ENCODE measurements around the gene SERF1B.
"Not testable (repeated sequence)": the region's sequence is repeated elsewhere in the genome, so short reads cannot be mapped to it uniquely, and the experiment has no call there.

SERF1B gene

DNA sequence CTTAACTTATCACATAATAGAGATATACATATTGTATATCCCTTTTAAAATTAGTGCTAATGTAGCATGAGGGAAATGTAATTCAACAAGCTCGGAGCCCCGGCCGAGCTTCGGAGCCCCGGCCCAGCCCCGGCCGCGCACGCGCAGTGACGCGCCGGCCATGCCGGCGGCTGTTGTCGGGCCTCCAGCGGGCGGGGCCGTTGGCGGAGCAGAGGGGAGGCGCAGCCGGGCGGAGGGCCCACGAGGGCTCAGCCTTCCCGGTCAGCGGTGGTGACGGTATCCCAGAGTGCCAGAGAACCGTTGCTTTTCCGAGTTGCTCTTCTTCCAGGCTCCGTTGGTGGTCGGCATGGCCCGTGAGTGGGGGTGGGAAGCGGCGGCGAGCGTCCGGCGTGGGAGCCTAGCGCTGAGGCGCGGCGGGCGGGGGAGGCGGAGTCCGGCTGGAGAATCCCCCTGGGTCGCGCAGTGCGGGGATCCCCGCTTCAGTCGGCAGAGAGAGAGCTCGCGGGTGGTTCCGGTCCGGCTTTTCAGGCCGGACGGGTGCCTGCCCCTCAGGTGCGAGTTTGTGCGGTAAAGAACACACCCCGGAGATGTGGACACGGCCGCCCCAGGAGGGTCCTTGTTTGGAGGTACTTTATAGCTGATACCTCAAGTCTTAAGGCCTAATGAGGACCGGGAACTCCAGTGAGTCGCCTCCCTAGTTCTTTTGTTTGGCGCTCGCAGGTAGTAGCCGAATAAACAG lies at the start of gene SERF1B:
Gene SERF1B (plus strand): TSS at position 146 of the 739 bp plus-strand sequence. CDS start 201 bp downstream, at position 347.
- not testable (repeated sequence) for DNase-seq (ENCODE audit: low read depth); H3K4me3 ChIP-seq (replicated peaks; ENCODE audit: low read depth, low read length)

DNA sequence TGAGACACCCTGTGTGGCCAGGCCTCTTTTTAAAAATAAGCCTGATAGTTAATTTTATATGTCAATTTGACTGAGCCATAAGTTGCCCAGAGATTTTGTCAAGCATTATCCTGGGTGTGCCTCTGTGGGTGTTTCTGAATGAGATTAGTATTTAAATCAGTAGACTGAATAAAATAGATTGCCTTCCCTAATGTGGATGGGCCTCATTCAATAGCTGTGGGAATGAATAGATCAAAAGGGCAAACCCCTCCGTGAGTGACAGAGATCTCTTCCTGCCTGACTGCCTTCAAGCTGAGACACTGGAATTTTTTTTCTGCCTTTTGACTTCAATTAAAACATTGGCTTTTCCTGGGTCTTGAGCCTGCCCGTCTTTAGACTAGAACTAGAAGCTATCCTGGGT lies 33.3 kb upstream of the SERF1B start:
- DNase-seq (ENCODE audit: low read depth); H3K4me3 ChIP-seq (replicated peaks; ENCODE audit: low read depth, low read length): not testable (repeated sequence)

DNA sequence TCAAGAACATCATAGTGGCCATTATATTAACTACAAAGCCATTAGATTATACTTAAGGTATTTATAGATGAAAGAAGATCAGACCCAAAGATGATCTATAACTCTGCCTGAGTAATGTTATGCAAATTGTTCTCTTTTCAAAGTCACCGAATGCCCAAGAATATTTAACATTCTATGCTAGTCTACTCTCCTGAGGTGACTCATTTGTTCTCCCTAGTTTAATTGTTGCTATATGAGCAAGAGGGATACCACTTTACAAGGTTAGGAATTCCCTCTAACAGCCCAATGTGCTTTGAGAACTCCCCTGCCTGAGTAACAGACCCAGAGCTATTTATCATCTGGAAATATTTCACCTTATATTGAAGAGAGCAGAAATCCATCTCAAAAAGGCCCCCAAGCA lies 29.5 kb upstream of the SERF1B start:
- DNase-seq (ENCODE audit: low read depth); H3K4me3 ChIP-seq (replicated peaks; ENCODE audit: low read depth, low read length): not testable (repeated sequence)

DNA sequence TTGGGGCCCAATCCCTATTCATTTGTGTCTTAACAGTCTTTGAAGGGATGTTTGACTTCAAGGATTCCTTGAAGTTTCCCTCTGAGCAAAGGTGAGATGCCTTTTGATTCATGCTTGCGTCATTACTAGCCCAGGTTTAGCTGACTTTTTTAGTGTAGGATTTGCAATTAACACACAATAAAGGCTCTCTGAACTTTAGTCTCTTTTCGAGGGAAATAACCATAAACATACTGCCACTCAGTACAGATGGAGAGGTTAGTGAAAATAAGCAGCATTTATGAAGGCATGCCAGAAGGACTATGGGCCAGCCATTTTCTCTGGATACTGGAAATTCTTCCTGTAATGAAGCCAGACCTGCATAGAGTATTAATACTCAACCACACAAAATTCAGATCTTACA lies 4.4 kb upstream of the SERF1B start:
- not testable (repeated sequence) for H3K4me3 ChIP-seq (replicated peaks; ENCODE audit: low read depth, low read length); DNase-seq (ENCODE audit: low read depth)

DNA sequence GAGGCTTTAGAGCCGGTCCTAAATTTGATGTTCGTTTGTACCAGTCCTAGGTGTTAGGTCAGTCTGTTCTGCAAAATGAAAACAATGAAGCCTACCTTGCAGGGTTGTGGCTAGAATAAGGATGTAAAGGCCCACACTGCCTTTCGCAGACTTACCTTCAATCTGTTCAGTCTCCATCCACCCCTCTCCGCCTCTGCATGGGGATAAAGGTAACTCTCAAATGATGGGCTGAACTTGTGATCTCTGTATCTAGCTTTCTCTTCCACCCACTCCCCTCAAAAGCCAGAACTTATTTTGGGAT lies 744 bp downstream of the SERF1B start:
- H3K4me3 ChIP-seq (replicated peaks; ENCODE audit: low read depth, low read length); DNase-seq (ENCODE audit: low read depth): not testable (repeated sequence)

DNA sequence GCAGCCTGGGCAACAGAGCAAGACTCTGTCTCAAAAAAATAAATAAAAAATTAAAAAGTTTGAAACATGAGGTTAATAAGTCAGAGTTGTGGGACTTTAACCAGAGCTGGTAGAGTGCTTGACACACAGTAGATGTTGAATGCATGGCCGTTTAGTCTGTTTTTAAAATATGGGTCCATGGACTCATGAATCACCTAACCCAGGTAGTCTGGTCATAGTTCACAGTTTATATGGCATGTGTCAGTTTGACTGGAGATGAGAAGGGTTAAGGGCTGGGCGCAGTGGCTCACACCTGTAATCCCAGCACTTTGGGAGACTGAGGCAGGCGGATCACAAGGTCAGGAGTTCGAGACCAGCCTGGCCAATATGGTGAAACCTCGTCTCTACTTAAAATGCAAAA lies 6.2 kb downstream of the SERF1B start:
- DNase-seq (ENCODE audit: low read depth); H3K4me3 ChIP-seq (replicated peaks; ENCODE audit: low read depth, low read length): not testable (repeated sequence)

DNA sequence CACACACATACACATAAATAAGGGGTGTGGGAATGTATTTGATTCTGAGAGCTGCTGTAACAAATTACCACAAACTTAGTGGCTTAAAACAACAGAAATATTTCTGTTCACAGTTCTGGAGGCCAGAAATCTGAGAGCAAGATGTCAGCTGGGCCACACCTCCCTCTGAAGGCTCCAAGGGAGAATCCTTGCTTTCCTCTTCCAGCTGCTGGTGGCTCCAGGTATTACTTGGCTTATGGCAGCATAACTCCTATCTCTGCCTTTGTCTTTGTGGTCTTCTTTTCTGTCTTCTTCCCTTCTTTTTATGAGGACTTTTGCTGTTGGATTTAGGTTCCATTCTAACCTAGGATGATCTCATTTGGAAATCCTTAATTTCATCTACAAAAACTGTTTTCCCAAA lies 16.4 kb downstream of the SERF1B start:
- H3K4me3 ChIP-seq (replicated peaks; ENCODE audit: low read depth, low read length); DNase-seq (ENCODE audit: low read depth): not testable (repeated sequence)

DNA sequence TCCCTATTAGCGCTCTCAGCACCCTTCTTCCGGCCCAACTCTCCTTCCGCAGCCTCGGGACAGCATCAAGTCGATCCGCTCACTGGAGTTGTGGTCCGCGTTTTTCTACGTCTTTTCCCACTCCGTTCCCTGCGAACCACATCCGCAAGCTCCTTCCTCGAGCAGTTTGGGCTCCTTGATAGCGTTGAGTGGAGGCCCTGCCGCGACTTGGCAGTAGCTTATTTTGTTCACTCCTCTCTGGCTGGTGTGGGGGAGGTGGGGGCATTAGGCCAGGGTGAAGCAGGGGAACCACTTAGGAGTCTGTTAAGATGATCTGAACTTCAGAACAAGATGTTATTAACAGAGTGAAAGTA lies 24.7 kb downstream of the SERF1B start:
- not testable (repeated sequence) for H3K4me3 ChIP-seq (replicated peaks; ENCODE audit: low read depth, low read length); DNase-seq (ENCODE audit: low read depth)

DNA sequence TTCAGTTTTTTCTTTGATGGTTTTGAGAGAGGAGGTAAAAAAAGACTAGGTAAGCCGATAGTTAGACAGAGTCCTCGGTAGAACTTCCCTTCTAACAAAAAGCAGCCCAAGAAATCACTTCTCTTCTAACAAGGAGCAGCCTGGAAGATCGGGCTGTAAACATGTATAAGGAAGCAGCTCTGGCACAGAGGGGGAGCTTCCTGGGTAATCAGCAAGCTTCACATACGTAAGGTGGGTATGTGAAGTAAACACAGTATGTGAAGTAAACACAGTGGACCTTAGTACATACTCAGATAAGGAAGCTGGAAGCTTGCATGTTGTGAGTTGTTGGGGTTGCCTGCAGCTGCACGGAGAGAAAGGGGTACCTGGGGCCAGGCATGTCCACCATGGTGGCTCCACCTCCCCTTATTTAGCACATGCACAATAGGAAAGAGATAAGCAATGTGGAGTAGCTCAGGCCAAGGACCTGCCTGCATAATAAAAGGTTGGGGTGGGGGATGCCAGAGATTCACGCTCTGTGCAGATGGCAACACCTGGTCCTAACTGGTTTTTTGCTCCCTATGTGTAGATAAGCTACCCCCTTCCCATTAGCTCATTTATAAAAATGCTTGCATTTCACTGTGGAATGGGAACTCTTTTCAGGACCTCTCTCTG lies 31.4 kb downstream of the SERF1B start:
- not testable (repeated sequence) for H3K4me3 ChIP-seq (replicated peaks; ENCODE audit: low read depth, low read length); DNase-seq (ENCODE audit: low read depth)

DNA sequence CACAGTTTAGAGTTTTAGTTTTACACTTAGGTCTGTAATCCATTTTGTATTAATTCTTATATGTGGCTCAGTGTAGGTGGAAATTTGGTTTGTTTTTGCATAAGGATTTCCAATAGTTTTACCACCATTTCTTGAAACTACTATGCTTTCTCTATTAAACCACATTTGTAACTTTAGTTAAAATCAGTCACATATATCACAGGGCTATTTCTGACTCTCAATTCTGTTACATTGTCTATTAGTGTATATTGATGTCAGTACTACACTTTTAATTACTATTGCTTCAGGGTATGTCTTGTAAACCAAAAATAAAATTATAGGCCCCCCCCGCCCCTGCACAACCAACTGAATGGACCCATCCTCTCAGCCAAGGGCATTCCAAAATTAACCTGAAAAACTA lies 32.1 kb downstream of the SERF1B start:
- not testable (repeated sequence) for H3K4me3 ChIP-seq (replicated peaks; ENCODE audit: low read depth, low read length); DNase-seq (ENCODE audit: low read depth)

DNA sequence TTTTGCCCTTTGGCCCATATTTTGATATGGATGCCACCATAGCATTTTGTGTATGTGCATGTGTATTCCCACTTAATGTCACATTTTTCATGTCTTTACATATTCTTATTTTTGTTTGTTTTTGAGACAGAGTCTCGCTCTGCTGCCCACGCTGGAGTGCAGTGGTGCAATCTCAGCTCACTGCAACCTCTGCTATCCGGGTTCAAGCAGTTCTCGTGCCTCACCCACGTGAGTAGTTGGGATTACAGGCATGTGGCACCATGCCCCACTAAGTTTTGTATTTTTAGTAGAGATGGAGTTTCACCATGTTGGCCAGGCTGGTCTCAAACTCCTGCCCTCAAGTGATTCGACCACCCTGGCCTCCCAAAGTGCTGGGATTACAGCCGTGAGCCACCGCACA lies 52.6 kb downstream of the SERF1B start:
- DNase-seq (ENCODE audit: low read depth); H3K4me3 ChIP-seq (replicated peaks; ENCODE audit: low read depth, low read length): not testable (repeated sequence)

DNA sequence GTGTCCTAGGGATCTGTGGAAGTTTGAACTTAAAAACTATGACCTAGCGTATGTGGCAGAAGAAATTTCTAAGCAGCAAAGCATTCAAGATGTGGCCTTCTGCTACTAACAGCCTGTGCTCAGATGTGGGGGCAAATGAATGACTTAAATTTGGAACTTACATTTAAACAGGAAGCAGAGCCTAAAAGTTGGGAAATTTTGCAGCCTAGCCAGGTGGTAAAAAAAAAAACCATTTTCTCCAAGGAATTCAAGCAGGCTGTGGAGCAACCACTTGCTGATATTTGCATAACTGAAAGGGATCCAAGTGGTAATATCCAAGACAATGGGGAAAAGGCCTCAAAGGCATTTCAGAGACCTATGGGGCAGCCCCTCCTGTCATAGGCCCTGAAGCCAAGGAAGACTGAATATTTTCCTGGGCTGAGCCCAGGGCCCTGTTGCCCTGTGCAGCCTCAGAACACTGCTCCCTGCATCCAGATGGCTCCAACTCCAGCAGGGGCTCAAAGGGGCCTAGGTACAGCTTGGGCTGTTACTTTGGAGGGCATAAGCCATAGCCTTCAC lies 63.9 kb downstream of the SERF1B start:
- not testable (repeated sequence) for DNase-seq (ENCODE audit: low read depth)

DNA sequence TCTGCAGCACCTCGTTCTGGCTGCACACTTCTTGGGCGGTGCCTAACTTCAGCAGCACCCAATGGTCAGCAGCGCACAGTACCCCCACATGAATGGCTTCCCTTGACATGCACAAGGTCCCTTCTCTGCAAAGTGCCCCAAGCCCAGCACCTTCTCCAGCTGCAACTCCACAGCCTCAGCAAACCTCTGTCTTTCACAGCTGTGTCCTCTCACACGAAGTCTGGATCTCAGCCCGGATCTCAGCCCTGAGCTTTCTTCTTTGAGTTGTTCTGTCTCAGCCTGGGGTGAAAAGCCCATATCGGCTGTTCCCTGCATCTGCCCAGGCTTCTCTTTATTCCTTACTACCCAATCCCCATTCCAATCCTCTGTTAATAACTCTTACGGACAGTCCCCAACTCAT lies 66.7 kb downstream of the SERF1B start:
- DNase-seq (ENCODE audit: low read depth); H3K4me3 ChIP-seq (replicated peaks; ENCODE audit: low read depth, low read length): not testable (repeated sequence)

More for the DNA sequence above, 63.9 kb downstream of the SERF1B start:
- H3K4me3 ChIP-seq (replicated peaks; ENCODE audit: low read depth, low read length): not testable (repeated sequence)

Measured in fibroblast of pulmonary artery (primary cell).